Endodermal cell (in vitro differentiated cells): ENCODE data around the gene GXYLT2. TPM values are rescaled to one million over a fixed set of nuclear protein-coding genes. Genes with fewer than 3 reads are reported as not detected.

Source experiments
- DNase-seq: peaks from one replicate; pipeline ENCODE4 v3.0.0-alpha.2; 2017
- H3K27ac ChIP-seq: 2 replicates; pipeline ENCODE4 v1.5.1; 2013; ENCODE audit warnings: mild to moderate bottlenecking, low read depth, low read length, moderate library complexity
- H3K27me3 ChIP-seq: 2 replicates; pipeline ENCODE4 v1.6.1; 2013; ENCODE audit warnings: mild to moderate bottlenecking, low read length, moderate library complexity; ENCODE audit not compliant: insufficient read depth, control insufficient read depth, poor library complexity, severe bottlenecking
- H3K36me3 ChIP-seq: 2 replicates; pipeline ENCODE4 v1.7.0; 2013; ENCODE audit warnings: mild to moderate bottlenecking, low read length, moderate library complexity; ENCODE audit not compliant: control insufficient read depth, insufficient read depth
- H3K4me1 ChIP-seq: one replicate; pipeline ENCODE4 v1.7.0; 2013; ENCODE audit warnings: low read length; ENCODE audit not compliant: control insufficient read depth, insufficient read depth
- H3K4me3 ChIP-seq: 2 replicates; pipeline ENCODE4 v1.5.1; 2013; ENCODE audit warnings: mild to moderate bottlenecking, low read length, moderate library complexity
- H3K9ac ChIP-seq: 2 replicates; pipeline ENCODE4 v1.6.1; 2013; ENCODE audit warnings: mild to moderate bottlenecking, low read length, moderate library complexity; ENCODE audit not compliant: poor library complexity, severe bottlenecking; ENCODE audit errors: extremely low read depth
- H3K9me3 ChIP-seq: 2 replicates; pipeline ENCODE4 v1.6.1; 2013; ENCODE audit warnings: mild to moderate bottlenecking, low read length, moderate library complexity; ENCODE audit not compliant: control insufficient read depth
- H3K27ac Mint-ChIP-seq: 2 replicates; pipeline ENCODE4 v1.8.0; 2020; ENCODE audit warnings: mixed read lengths
- H3K27me3 Mint-ChIP-seq: 2 replicates; pipeline ENCODE4 v1.8.0; 2021; ENCODE audit warnings: mild to moderate bottlenecking, mixed read lengths; ENCODE audit not compliant: insufficient read depth
- H3K36me3 Mint-ChIP-seq: 2 replicates; pipeline ENCODE4 v1.8.0; 2020; ENCODE audit warnings: low read depth, mixed read lengths
- H3K4me1 Mint-ChIP-seq: 2 replicates; pipeline ENCODE4 v1.8.0; 2020; ENCODE audit warnings: mixed read lengths
- H3K4me3 Mint-ChIP-seq: 2 replicates; pipeline ENCODE4 v1.8.0; 2020; ENCODE audit warnings: mild to moderate bottlenecking, moderate library complexity, mixed read lengths
- H3K9me3 Mint-ChIP-seq: 2 replicates; pipeline ENCODE4 v1.8.0; 2020; ENCODE audit warnings: mild to moderate bottlenecking, mixed read lengths
- CTCF ChIP-seq: fragments of 200-600 bp; sonication (generic); conservative IDR thresholded peaks from 2 replicates; pipeline ENCODE4 v1.5.0; 2021; ENCODE audit warnings: antibody characterized with exemption, mild to moderate bottlenecking
- WGBS, 2 experiments: methylation state at CpG; one replicate each; pipeline versions ENCODE4 v1.1.5 to v1.1.7; 2013; ENCODE audit warnings: missing lambda C conversion rate in 2 of 2, mixed read lengths in 1 of 2; ENCODE audit not compliant: insufficient coverage in 1 of 2, insufficient read length in 1 of 2; 5-methylcytosine and 5-hydroxymethylcytosine counted together
- total RNA-seq, 2 donors: library from RNA; stranded (reverse); fragmentation: NEBNext Ultra II Directional in 1 of 2; extraction: Animal tissue kit (Norgen Biotek cat#: 25700) in 1 of 2; gene quantifications; 2 replicates in 1 of 2; 3 replicates in 1 of 2; pipeline ENCODE4 v1.2.1, GENCODE V29; 2021

GXYLT2 gene
- total RNA-seq, 2 donors from 2014 or later = 7.0 to 14.3 TPM

DNA sequence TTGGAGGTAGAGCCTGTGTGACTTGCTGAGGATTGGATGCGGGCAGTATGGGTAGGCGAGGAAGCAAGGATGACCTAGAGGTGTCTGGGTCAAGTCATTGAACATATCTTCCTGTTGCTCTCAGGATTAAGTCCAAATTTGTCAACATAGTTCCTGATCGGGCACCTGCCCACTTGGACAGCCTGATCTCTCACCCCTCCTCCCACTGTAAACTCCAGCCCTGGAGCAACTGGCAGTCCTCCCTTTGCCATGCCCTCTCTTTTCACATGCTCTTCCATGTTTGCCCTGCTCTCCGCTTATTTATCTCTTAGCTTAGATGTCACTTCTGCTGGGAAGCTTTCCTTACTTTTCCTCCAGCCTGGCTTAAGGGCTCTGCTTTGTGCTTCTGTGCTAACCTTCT lies 61.2 kb downstream of the GXYLT2 start:
- H3K4me1 Mint-ChIP-seq = peaks cover 38% of the 10 kb centered on the region
- no peak overlapping the region for H3K4me3 ChIP-seq
- no peak overlapping the region for H3K27ac Mint-ChIP-seq
- H3K27ac ChIP-seq = no peak overlapping the region
- 97 to 100% methylated on average over 3 to 4 of the region's 4 CpGs for WGBS, 2 experiments
- no peaks in the 10 kb centered on the region for H3K36me3 Mint-ChIP-seq
- no peak for DNase-seq
- no peaks in the 10 kb centered on the region for H3K27me3 Mint-ChIP-seq
- no peaks in the 10 kb centered on the region for H3K36me3 ChIP-seq
- no peaks in the 10 kb centered on the region for H3K9me3 Mint-ChIP-seq
- no peaks in the 10 kb centered on the region for H3K4me1 ChIP-seq
- no peaks in the 10 kb centered on the region for H3K27me3 ChIP-seq
- H3K4me3 Mint-ChIP-seq = no peak overlapping the region
- no peak for TF ChIP-seq CTCF
- no peak overlapping the region for H3K9ac ChIP-seq
- no peaks in the 10 kb centered on the region for H3K9me3 ChIP-seq

- Mint-ChIP-seq H3K4me1 (peaks cover 41% of the 10 kb centered on the region), H3K9me3 (no peaks in the 10 kb centered on the region), H3K4me3 (no peak overlapping the region), H3K27ac (no peak overlapping the region), H3K36me3 (no peaks in the 10 kb centered on the region), H3K27me3 (no peaks in the 10 kb centered on the region)
- TF ChIP-seq CTCF = no peak
- peaks cover 8% of the 10 kb centered on the region for H3K4me1 ChIP-seq
- 94 to 97% methylated on average over 5 to 8 of the region's 8 CpGs for WGBS, 2 experiments
- no peak for DNase-seq
- H3K9me3 ChIP-seq = no peaks in the 10 kb centered on the region
- H3K4me3 ChIP-seq = no peak overlapping the region
- no peak overlapping the region for H3K27ac ChIP-seq
- H3K36me3 ChIP-seq = no peaks in the 10 kb centered on the region
- no peak overlapping the region for H3K9ac ChIP-seq
- H3K27me3 ChIP-seq = no peaks in the 10 kb centered on the region
Observed at GRCh38 chr3:72950372-72950771, 62.5 kb downstream of the GXYLT2 start.

- TF ChIP-seq CTCF = no peak
- no peaks in the 10 kb centered on the region for H3K9me3 Mint-ChIP-seq
- DNase-seq = no peak
- H3K27me3 Mint-ChIP-seq = no peaks in the 10 kb centered on the region
- H3K4me1 Mint-ChIP-seq = peaks cover 40% of the 10 kb centered on the region
- Histone ChIP-seq H3K27me3 (no peaks in the 10 kb centered on the region), H3K9ac (no peak overlapping the region), H3K9me3 (no peaks in the 10 kb centered on the region), H3K36me3 (no peaks in the 10 kb centered on the region), H3K4me3 (no peak overlapping the region), H3K4me1 (peaks cover 8% of the 10 kb centered on the region), H3K27ac (no peak overlapping the region)
- whole genome bisulfite sequencing, 2 experiments = 87 to 91% methylated on average over 4 of the region's 4 CpGs
- H3K4me3 Mint-ChIP-seq = no peak overlapping the region
- no peaks in the 10 kb centered on the region for H3K36me3 Mint-ChIP-seq
- no peak overlapping the region for H3K27ac Mint-ChIP-seq
Observed at GRCh38 chr3:72950801-72951200, 63.0 kb downstream of the GXYLT2 start.
